Neutrophil (primary cell): ENCODE results near the gene FAM163B.

Experiments
- H3K27ac ChIP-seq: fragments of 200-600 bp; sonication (generic); 2 replicates; pipeline ENCODE4 v1.5.1; 2016; ENCODE audit warnings: mild to moderate bottlenecking, moderate library complexity
- H3K27me3 ChIP-seq: fragments of 200-600 bp; sonication (generic); 2 replicates; pipeline ENCODE4 v1.6.0; 2016; ENCODE audit warnings: mild to moderate bottlenecking
- H3K36me3 ChIP-seq: fragments of 200-600 bp; sonication (generic); 2 replicates; pipeline ENCODE4 v1.5.1; 2017
- H3K4me1 ChIP-seq, 2 experiments: fragments of 200-600 bp in 1 of 2; sonication (generic) in 1 of 2; 1 replicate in 1 of 2; 2 replicates in 1 of 2; pipeline versions ENCODE4 v1.5.1 to v1.6.1; 2013 to 2016; ENCODE audit warnings: low read depth in 1 of 2, low read length in 1 of 2, mild to moderate bottlenecking in 1 of 2, moderate library complexity in 1 of 2; ENCODE audit not compliant: control insufficient read depth in 1 of 2, insufficient read depth in 1 of 2
- H3K4me3 ChIP-seq, 2 experiments: fragments of 200-600 bp in 1 of 2; sonication (generic) in 1 of 2; 1 replicate in 1 of 2; 2 replicates in 1 of 2; pipeline ENCODE4 v1.5.1; 2013 to 2016; ENCODE audit warnings: low read depth in 1 of 2, low read length in 1 of 2, mild to moderate bottlenecking in 1 of 2, moderate library complexity in 1 of 2
- H3K9me3 ChIP-seq: fragments of 200-600 bp; sonication (generic); 2 replicates; pipeline ENCODE4 v1.5.1; 2016
- TF ChIP-seq, protein P1 (sequence below): fragments of 200-600 bp; sonication (generic); IDR thresholded peaks from 2 replicates; pipeline ENCODE4 v1.5.1; 2016; ENCODE audit warnings: antibody characterized with exemption

The FAM163B gene

DNA sequence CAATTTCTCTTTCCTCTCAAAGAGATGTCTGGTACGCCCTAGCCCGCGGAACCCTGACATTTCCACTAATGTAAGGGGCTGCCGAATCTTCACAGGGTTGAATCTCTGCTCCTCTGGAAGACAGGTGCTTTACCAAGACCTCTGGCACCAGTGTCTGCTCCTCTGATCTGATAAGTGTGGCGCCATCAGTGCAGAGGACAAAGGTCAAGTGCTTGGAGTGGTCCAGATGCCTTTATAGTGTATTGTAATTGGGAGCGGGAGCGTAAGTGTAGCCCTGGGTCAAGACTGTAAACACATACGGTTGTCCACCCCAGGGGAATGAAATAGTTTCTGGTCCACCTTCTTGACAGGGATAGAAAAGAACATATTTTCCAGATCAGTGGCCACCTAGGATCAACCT, 57.0 kb downstream of the FAM163B start:
- no peaks in the 10 kb centered on the region for H3K27me3 ChIP-seq
- H3K4me1 ChIP-seq, result no peaks in the 10 kb centered on the region
- no peaks in the 10 kb centered on the region for H3K36me3 ChIP-seq
- no peaks in the 10 kb centered on the region for H3K9me3 ChIP-seq
- H3K4me3 ChIP-seq, result no peak overlapping the region
- TF ChIP-seq, protein P1, sequence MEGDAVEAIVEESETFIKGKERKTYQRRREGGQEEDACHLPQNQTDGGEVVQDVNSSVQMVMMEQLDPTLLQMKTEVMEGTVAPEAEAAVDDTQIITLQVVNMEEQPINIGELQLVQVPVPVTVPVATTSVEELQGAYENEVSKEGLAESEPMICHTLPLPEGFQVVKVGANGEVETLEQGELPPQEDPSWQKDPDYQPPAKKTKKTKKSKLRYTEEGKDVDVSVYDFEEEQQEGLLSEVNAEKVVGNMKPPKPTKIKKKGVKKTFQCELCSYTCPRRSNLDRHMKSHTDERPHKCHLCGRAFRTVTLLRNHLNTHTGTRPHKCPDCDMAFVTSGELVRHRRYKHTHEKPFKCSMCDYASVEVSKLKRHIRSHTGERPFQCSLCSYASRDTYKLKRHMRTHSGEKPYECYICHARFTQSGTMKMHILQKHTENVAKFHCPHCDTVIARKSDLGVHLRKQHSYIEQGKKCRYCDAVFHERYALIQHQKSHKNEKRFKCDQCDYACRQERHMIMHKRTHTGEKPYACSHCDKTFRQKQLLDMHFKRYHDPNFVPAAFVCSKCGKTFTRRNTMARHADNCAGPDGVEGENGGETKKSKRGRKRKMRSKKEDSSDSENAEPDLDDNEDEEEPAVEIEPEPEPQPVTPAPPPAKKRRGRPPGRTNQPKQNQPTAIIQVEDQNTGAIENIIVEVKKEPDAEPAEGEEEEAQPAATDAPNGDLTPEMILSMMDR, result no peak
- H3K27ac ChIP-seq, result no peak overlapping the region

DNA sequence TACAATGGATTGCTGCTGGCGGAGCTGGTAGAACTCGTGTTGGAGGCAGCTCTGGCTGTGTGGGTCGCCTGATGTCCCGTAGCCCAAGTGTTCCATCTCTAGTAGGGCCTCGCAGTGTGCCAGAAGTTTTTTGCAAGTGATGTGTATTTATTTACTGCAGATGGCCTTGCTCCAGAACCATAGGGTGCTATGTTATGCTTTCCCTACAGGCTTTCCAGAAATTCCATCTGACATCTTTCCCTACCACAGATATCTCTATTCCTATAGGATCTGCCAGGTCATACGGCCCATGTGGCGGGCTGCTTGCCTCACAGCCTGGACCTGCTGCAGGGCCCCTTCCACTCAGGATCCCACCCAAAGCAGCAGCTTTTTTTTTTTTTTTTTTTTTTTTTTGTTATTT, 57.7 kb downstream of the FAM163B start:
- no peak overlapping the region for H3K27ac ChIP-seq
- no peaks in the 10 kb centered on the region for H3K9me3 ChIP-seq
- H3K4me1 ChIP-seq, result no peaks in the 10 kb centered on the region
- H3K36me3 ChIP-seq, result no peaks in the 10 kb centered on the region
- TF ChIP-seq, protein P1, result no peak
- no peaks in the 10 kb centered on the region for H3K27me3 ChIP-seq
- H3K4me3 ChIP-seq, result no peak overlapping the region

DNA sequence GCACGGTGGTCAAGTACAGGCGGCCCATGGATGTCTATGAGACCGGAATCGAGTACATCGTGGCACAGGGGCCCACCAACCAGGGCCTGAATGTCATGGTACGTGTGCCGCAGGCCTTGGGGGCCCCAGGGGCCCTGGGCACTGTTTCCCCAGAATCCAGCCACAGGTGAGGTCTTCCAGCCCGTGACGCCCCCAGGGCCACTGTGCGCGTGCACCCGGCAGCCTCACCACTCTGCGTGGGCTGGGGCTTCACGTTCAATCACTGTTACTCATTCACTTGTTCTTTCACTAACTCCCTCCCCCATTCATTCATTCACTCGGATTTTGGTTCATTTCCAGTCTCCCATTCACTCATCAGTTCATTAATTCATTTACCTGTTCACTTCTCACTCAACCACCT, 62.1 kb downstream of the FAM163B start:
- Histone ChIP-seq H3K36me3 (no peaks in the 10 kb centered on the region), H3K27me3 (peaks cover 2% of the 10 kb centered on the region), H3K4me1 (no peaks in the 10 kb centered on the region), H3K27ac (no peak overlapping the region), H3K4me3 (no peak overlapping the region), H3K9me3 (no peaks in the 10 kb centered on the region)
- TF ChIP-seq, protein P1, result no peak

DNA sequence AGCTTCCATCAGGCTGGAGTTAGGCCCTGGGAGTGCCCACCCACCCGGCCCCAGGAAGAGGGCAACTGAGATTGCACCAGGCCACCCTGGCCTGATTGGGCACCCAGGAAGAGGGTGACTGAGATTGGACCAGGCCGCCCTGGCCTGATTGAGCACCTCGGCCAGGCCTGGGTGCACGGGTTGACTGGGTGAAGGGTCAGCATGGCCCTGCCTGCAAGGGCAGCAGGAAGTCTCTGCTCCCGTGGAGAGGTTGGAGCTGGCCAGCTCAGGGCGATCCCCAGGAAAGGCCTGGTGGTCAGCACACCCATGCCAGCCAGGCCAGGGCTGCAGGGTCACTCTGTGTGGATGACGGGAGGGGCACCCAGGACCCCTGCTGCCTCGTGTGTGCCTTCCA, 62.9 kb downstream of the FAM163B start:
- Histone ChIP-seq H3K27ac (no peak overlapping the region), H3K27me3 (peaks cover 10% of the 10 kb centered on the region), H3K4me1 (no peaks in the 10 kb centered on the region), H3K9me3 (no peaks in the 10 kb centered on the region), H3K36me3 (no peaks in the 10 kb centered on the region), H3K4me3 (no peak overlapping the region)
- TF ChIP-seq, protein P1, result no peak

DNA sequence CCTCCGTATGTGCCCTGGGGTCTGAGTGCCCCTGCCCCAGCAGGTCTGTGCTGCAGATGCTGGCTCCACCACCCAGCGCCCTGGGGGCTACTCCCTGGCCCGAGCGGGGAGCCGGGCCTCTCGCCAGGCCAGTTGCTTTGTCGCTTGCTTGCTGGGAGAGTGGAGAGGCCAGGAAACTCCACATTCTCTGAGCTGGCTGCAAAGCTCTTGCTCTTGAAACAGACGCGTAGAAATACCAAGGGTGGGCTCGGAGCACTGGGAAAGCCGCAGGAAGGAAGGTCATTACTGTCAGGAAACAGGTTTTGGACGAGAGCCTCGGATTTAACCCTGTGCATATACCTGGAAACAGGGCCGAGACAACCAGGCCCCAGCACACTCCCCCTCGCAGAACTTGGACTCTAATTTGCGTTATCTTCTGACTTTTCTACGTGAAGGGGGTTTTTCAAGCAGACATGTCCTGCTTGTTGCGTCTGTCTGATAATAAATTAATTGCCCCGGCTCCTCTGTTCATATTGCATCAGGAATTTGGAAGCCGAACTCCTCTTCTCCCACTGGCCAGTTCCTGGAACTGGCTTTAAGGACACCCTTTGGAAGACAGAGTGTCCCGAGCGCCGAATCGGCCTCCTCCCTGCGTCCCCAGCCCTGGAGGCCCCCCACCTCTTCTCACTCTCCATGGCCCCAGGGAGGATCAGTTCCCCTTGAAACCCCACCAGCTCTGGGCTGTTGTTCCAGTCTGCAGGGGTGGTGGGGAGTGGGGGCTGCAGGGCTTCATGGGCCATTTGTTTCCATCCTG, 63.5 kb downstream of the FAM163B start:
- Histone ChIP-seq H3K27ac (no peak overlapping the region), H3K4me1 (no peaks in the 10 kb centered on the region), H3K27me3 (peaks cover 16% of the 10 kb centered on the region), H3K9me3 (no peaks in the 10 kb centered on the region), H3K36me3 (no peaks in the 10 kb centered on the region), H3K4me3 (no peak overlapping the region)
- TF ChIP-seq, protein P1, result no peak
